SK-N-SH (cell line): ENCODE measurements around the gene RHAG. TPM values are rescaled to one million over a fixed set of nuclear protein-coding genes. Genes with fewer than 3 reads are reported as not detected.

Source experiments
- CTCF ChIA-PET: fragments of 300-600, 350-600 bp; formaldehyde crosslinking; extraction: SDS; loops from one replicate; lab custom pipeline; 2021; lab: Yijun Ruan, JAX
- POLR2A ChIA-PET: fragments of 350-600 bp; sonication (Branson Sonifier 250); formaldehyde crosslinking; extraction: SDS; loops from one replicate; lab custom pipeline; 2020; ENCODE audit warnings: antibody characterized with exemption, inconsistent platforms; lab: Yijun Ruan, JAX
- DNase-seq: peaks from one replicate; pipeline ENCODE4 v3.0.0; 2012
- H2AFZ ChIP-seq: fragments of 200-600 bp; sonication (generic); 2 replicates; pipeline ENCODE4 v1.8.1; 2016; ENCODE audit warnings: antibody characterized with exemption, mild to moderate bottlenecking, low read depth
- H3F3A ChIP-seq: fragments of 200-600 bp; sonication (generic); replicated peaks from 2 replicates; pipeline ENCODE3; 2016; ENCODE audit warnings: antibody characterized with exemption, mild to moderate bottlenecking; ENCODE audit not compliant: insufficient read depth
- H3K27ac ChIP-seq, 2 experiments: fragments of 200-500 bp in 1 of 2; fragments of 200-600 bp in 1 of 2; sonication (Bioruptor generic) in 1 of 2; sonication (generic), shearing (Covaris generic) in 1 of 2; 2 replicates each; pipeline versions ENCODE4 v1.5.1 to v1.6.1; 2014 to 2016; ENCODE audit warnings: low read depth in 2 of 2, inconsistent platforms in 1 of 2, low read length in 1 of 2, mild to moderate bottlenecking in 1 of 2, mixed read lengths in 1 of 2
- H3K27me3 ChIP-seq: fragments of 200-600 bp; sonication (generic), shearing (Covaris generic); 2 replicates; pipeline ENCODE4 v1.6.1; 2016; ENCODE audit warnings: mixed run types; ENCODE audit not compliant: insufficient read depth
- H3K36me3 ChIP-seq, 2 experiments: fragments of 200-500 bp in 1 of 2; fragments of 200-600 bp in 1 of 2; sonication (Bioruptor generic) in 1 of 2; sonication (generic) in 1 of 2; replicated peaks in 1 of 2; 2 replicates each; pipeline versions ENCODE3 to v1.5.1; 2014 to 2016; ENCODE audit warnings: low read length in 1 of 2, mild to moderate bottlenecking in 1 of 2; ENCODE audit not compliant: insufficient read depth in 2 of 2, control insufficient read depth in 1 of 2
- H3K4me1 ChIP-seq, 2 experiments: fragments of 200-500 bp in 1 of 2; fragments of 200-600 bp in 1 of 2; sonication (Bioruptor generic) in 1 of 2; sonication (generic), shearing (Covaris generic) in 1 of 2; 2 replicates each; pipeline versions ENCODE4 v1.5.1 to v1.6.1; 2014 to 2016; ENCODE audit warnings: low read depth in 1 of 2, low read length in 1 of 2, mixed run types in 1 of 2; ENCODE audit not compliant: insufficient read depth in 2 of 2, control insufficient read depth in 1 of 2
- H3K4me2 ChIP-seq: fragments of 200-600 bp; sonication (generic), shearing (Covaris generic); 2 replicates; pipeline ENCODE4 v1.6.1; 2017; ENCODE audit warnings: mixed run types
- H3K4me3 ChIP-seq, 2 experiments: fragments of 200-500 bp in 1 of 2; fragments of 200-600 bp in 1 of 2; sonication (Bioruptor generic) in 1 of 2; sonication (generic), shearing (Covaris generic) in 1 of 2; 2 replicates each; pipeline versions ENCODE4 v1.5.1 to v1.8.1; 2014 to 2016; ENCODE audit warnings: low read depth in 2 of 2, inconsistent platforms in 1 of 2, low read length in 1 of 2, mild to moderate bottlenecking in 1 of 2, mixed read lengths in 1 of 2, moderate library complexity in 1 of 2
- H3K79me2 ChIP-seq: fragments of 200-600 bp; sonication (generic); 2 replicates; pipeline ENCODE4 v1.8.1; 2017; ENCODE audit warnings: mild to moderate bottlenecking; ENCODE audit not compliant: insufficient read depth
- H3K9ac ChIP-seq: fragments of 200-600 bp; sonication (generic); 2 replicates; pipeline ENCODE4 v1.6.1; 2017; ENCODE audit warnings: mixed run types
- H3K9me2 ChIP-seq: fragments of 200-600 bp; sonication (generic); 2 replicates; pipeline ENCODE4 v1.6.1; 2017; ENCODE audit warnings: mixed run types
- H3K9me3 ChIP-seq: fragments of 200-600 bp; sonication (generic); 2 replicates; pipeline ENCODE4 v1.6.1; 2017; ENCODE audit warnings: mixed run types, mild to moderate bottlenecking, moderate library complexity
- H4K20me1 ChIP-seq: fragments of 200-600 bp; sonication (generic); 2 replicates; pipeline ENCODE4 v1.6.1; 2017; ENCODE audit warnings: mild to moderate bottlenecking, mixed run types; ENCODE audit not compliant: insufficient read depth
- CHD2 ChIP-seq: fragments of 150-350 bp; IDR thresholded peaks from 2 replicates; pipeline ENCODE4 v1.6.1; 2018; ENCODE audit warnings: low read length; ENCODE audit not compliant: partially characterized antibody
- CTCF ChIP-seq: fragments of 200-600 bp; sonication (generic); IDR thresholded peaks from 2 replicates; pipeline ENCODE4 v1.6.1; 2017; ENCODE audit warnings: antibody characterized with exemption, mild to moderate bottlenecking, moderate library complexity
- EZH2phosphoT487 ChIP-seq: fragments of 200-600 bp; sonication (generic); IDR thresholded peaks from 2 replicates; pipeline ENCODE4 v1.6.1; 2017; ENCODE audit warnings: low read depth, mixed run types, mild to moderate bottlenecking, antibody characterized with exemption, moderate library complexity, borderline replicate concordance
- GABPA ChIP-seq: IDR thresholded peaks from 2 replicates; pipeline ENCODE4 v1.4.0; 2012; ENCODE audit warnings: low read depth, mild to moderate bottlenecking
- MEF2A ChIP-seq: IDR thresholded peaks from 2 replicates; pipeline ENCODE4 v1.4.0; 2012; ENCODE audit warnings: low read depth, borderline replicate concordance
- MXI1 ChIP-seq: IDR thresholded peaks from 2 replicates; pipeline ENCODE4 v1.6.1; 2012; ENCODE audit warnings: mild to moderate bottlenecking, low read depth, low read length, improper control_type of control experiment
- NFIC ChIP-seq: IDR thresholded peaks from 2 replicates; pipeline ENCODE4 v1.4.0; 2012; ENCODE audit warnings: borderline replicate concordance
- NRF1 ChIP-seq: IDR thresholded peaks from 2 replicates; pipeline ENCODE4 v1.6.1; 2012; ENCODE audit warnings: low read depth, mild to moderate bottlenecking, low read length
- PBX3 ChIP-seq: IDR thresholded peaks from 2 replicates; pipeline ENCODE4; 2012
- RCOR1 ChIP-seq: fragments of 150-350 bp; IDR thresholded peaks from 2 replicates; pipeline ENCODE4 v1.6.1; 2017; ENCODE audit warnings: antibody characterized with exemption, low read length
- REST ChIP-seq: IDR thresholded peaks from 2 replicates; pipeline ENCODE4 v1.6.1; 2012; ENCODE audit warnings: mild to moderate bottlenecking, low read depth, low read length, moderate library complexity
- RFX5 ChIP-seq: IDR thresholded peaks from 2 replicates; pipeline ENCODE4 v1.6.1; 2012; ENCODE audit warnings: mild to moderate bottlenecking, improper control_type of control experiment, low read length
- RXRA ChIP-seq: IDR thresholded peaks from 2 replicates; pipeline ENCODE4 v1.4.0; 2012; ENCODE audit warnings: low read depth, mild to moderate bottlenecking, borderline replicate concordance
- SIN3A ChIP-seq: IDR thresholded peaks from 2 replicates; pipeline ENCODE4 v1.6.1; 2012; ENCODE audit warnings: low read depth, mild to moderate bottlenecking, low read length, moderate library complexity, borderline replicate concordance
- SMC3 ChIP-seq: IDR thresholded peaks from 2 replicates; pipeline ENCODE4 v1.6.1; 2012; ENCODE audit warnings: low read depth, low read length, improper control_type of control experiment
- TCF12 ChIP-seq: IDR thresholded peaks from 2 replicates; pipeline ENCODE4 v1.4.0; 2012
- TEAD4 ChIP-seq: IDR thresholded peaks from 2 replicates; pipeline ENCODE4 v1.4.0; 2012; ENCODE audit warnings: mild to moderate bottlenecking, borderline replicate concordance; ENCODE audit not compliant: insufficient read depth
- USF1 ChIP-seq: IDR thresholded peaks from 2 replicates; pipeline ENCODE4 v1.4.0; 2012; ENCODE audit warnings: low read depth, borderline replicate concordance
- WGBS: methylation state at CpG from one replicate; pipeline ENCODE4 v1.1.6; 2017; ENCODE audit warnings: low lambda C conversion rate; 5-methylcytosine and 5-hydroxymethylcytosine counted together
- polyA plus RNA-seq, 3 experiments: library from polyadenylated mRNA; depleted of rRNA; stranded (reverse); fragments of >200 nt; gene quantifications; 2 replicates each; pipeline ENCODE4 v1.2.3, GENCODE V29; 2012
- TF ChIP-seq, protein P1 (sequence below): fragments of 150-350 bp; IDR thresholded peaks from 2 replicates; pipeline ENCODE4 v1.6.1; 2017; ENCODE audit warnings: antibody characterized with exemption, low read length, low read depth, borderline replicate concordance

The RHAG gene
- polyA plus RNA-seq, 1 of the 3 experiments (the other 2 are of a cell fraction), result not detected

GRCh38 chr6:49558238-49558637, 78.4 kb downstream of the RHAG start:
- Histone ChIP-seq H3K4me1 (no peaks in the 10 kb centered on the region; a peak in 1 of 4 replicates), H4K20me1 (no peaks in the 10 kb centered on the region), H3F3A (no peaks in the 10 kb centered on the region), H3K4me3 (no peak overlapping the region), H3K79me2 (no peaks in the 10 kb centered on the region), H3K36me3 (no peaks in the 10 kb centered on the region), H3K27ac (no peak overlapping the region), H3K9me3 (no peaks in the 10 kb centered on the region), H2AFZ (no peak overlapping the region), H3K27me3 (no peaks in the 10 kb centered on the region; the same call in 1 of the 2 replicates), H3K9ac (no peak overlapping the region), H3K9me2 (no peaks in the 10 kb centered on the region), H3K4me2 (no peak overlapping the region)
- TF ChIP-seq EZH2phosphoT487, result no peak
- TF ChIP-seq CHD2, result no peak
- TF ChIP-seq CTCF, result no peak
- no peak for TF ChIP-seq USF1
- no peak for TF ChIP-seq RXRA
- no peak for TF ChIP-seq NFIC
- no peak for TF ChIP-seq REST
- no peak for TF ChIP-seq SIN3A
- no peak for TF ChIP-seq TEAD4
- TF ChIP-seq GABPA, result no peak
- TF ChIP-seq NRF1, result no peak
- ChIA-PET CTCF (no interaction called here), POLR2A (no interaction called here)
- no peak for DNase-seq

DNA sequence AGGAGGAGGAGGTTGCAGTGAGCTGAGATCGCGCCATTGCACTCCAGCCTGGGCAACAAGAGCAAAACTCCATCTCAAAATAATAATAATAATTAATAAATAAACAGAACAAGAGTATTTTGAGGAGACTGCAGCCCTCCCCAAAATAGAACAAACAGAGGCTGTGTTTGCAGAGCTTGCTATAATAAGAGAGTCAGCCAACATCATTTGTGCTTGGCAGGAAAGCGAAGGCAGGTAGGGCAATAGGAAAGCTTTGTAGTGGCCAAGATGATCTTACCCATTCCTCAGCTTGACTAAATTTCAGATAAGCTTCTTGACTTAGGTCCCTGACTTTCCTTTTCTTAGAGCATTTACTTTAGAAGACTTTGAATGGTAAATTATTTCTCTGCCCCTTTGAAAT, 79.5 kb downstream of the RHAG start:
- ChIA-PET CTCF (no interaction called here), POLR2A (no interaction called here)
- H3F3A ChIP-seq, result no peaks in the 10 kb centered on the region
- H2AFZ ChIP-seq, result no peak overlapping the region
- DNase-seq, result no peak
- WGBS, result 4% methylated on average over 3 of the region's 3 CpGs
- H3K79me2 ChIP-seq, result no peaks in the 10 kb centered on the region
- no peaks in the 10 kb centered on the region for H4K20me1 ChIP-seq
- H3K4me2 ChIP-seq, result no peak overlapping the region
- H3K4me1 ChIP-seq, result no peaks in the 10 kb centered on the region; a peak in 1 of 4 replicates
- H3K4me3 ChIP-seq, result no peak overlapping the region
- no peaks in the 10 kb centered on the region for H3K36me3 ChIP-seq
- H3K9me2 ChIP-seq, result no peaks in the 10 kb centered on the region
- no peaks in the 10 kb centered on the region for H3K9me3 ChIP-seq
- peaks cover 6% of the 10 kb centered on the region; the same call in 1 of the 2 replicates for H3K27me3 ChIP-seq
- no peak overlapping the region for H3K27ac ChIP-seq
- no peak overlapping the region for H3K9ac ChIP-seq
- no peak for TF ChIP-seq MEF2A
- TF ChIP-seq PBX3, result no peak
- TF ChIP-seq RFX5, result no peak
- no peak for TF ChIP-seq CTCF
- TF ChIP-seq, protein P1, sequence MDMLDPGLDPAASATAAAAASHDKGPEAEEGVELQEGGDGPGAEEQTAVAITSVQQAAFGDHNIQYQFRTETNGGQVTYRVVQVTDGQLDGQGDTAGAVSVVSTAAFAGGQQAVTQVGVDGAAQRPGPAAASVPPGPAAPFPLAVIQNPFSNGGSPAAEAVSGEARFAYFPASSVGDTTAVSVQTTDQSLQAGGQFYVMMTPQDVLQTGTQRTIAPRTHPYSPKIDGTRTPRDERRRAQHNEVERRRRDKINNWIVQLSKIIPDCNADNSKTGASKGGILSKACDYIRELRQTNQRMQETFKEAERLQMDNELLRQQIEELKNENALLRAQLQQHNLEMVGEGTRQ, result no peak
- no peak for TF ChIP-seq RCOR1
- TF ChIP-seq MXI1, result no peak
- TF ChIP-seq TCF12, result no peak
- TF ChIP-seq SMC3, result no peak
